Measurements from ENCODE around the gene ALG2. TPM values are rescaled to one million over a fixed set of nuclear protein-coding genes. Genes with fewer than 3 reads are reported as not detected.

ALG2 gene
- total and polyA plus RNA-seq, 2 of the 13 experiments (the other 11 are each of a cell fraction or from before 2014, with no cell fraction given) = 46.2 to 49.0 TPM

GRCh38 chr9:99266255-99267023 lies 44.7 kb upstream of the ALG2 start (continued):
- TF ChIP-seq ZNF264 (CRISPR knock-in tag; IDR thresholded peaks at IDR 0.05) (no peak), NR2C2 (CRISPR knock-in tag; IDR thresholded peaks at IDR 0.05; ENCODE audit: borderline replicate concordance) (peak; percentile 31; the same call in 1 of the 2 replicates), ZNF775 (CRISPR knock-in tag; IDR thresholded peaks at IDR 0.05; ENCODE audit: borderline replicate concordance) (no peak), ZNF777 (CRISPR knock-in tag; IDR thresholded peaks at IDR 0.05) (no peak), HNF1B (CRISPR knock-in tag; IDR thresholded peaks at IDR 0.05) (peak; percentile 67), FOXK1 (CRISPR knock-in tag; IDR thresholded peaks at IDR 0.05; ENCODE audit: borderline replicate concordance, low read depth) (peak; percentile 83; the same call in 1 of the 2 replicates), HNF4A (CRISPR knock-in tag; IDR thresholded peaks at IDR 0.05) (peak; percentile 92), HOXA3 (CRISPR knock-in tag; IDR thresholded peaks at IDR 0.05) (peak; percentile 56; the same call in 1 of the 2 replicates), ARNTL (CRISPR knock-in tag; IDR thresholded peaks at IDR 0.05) (peak; percentile 93), ZNF670 (CRISPR knock-in tag; IDR thresholded peaks at IDR 0.05; ENCODE audit: borderline replicate concordance) (no peak), HMG20B (CRISPR knock-in tag; conservative IDR thresholded peaks at IDR 0.05) (no peak), REPIN1 (CRISPR knock-in tag; IDR thresholded peaks at IDR 0.05; ENCODE audit: borderline replicate concordance, low read depth) (peak; percentile 76; the same call in 1 of the 2 replicates), CCAR2 (optimal IDR thresholded peaks at IDR 0.05; ENCODE audit: low read depth, low read length) (no peak), SOX5 (CRISPR knock-in tag; IDR thresholded peaks at IDR 0.05; ENCODE audit: borderline replicate concordance) (peak; percentile 67), PBX2 (CRISPR knock-in tag; IDR thresholded peaks at IDR 0.05) (no peak), FOXC1 (CRISPR knock-in tag; IDR thresholded peaks at IDR 0.05; ENCODE audit: borderline replicate concordance) (peak; percentile 59; the same call in 1 of the 2 replicates), HOXA7 (CRISPR knock-in tag; IDR thresholded peaks at IDR 0.05) (no peak), SOX6 (IDR thresholded peaks at IDR 0.05) (no peak), SOX6 (CRISPR knock-in tag; IDR thresholded peaks at IDR 0.05) (peak; percentile 82)
- TF ChIP-seq, protein P1, sequence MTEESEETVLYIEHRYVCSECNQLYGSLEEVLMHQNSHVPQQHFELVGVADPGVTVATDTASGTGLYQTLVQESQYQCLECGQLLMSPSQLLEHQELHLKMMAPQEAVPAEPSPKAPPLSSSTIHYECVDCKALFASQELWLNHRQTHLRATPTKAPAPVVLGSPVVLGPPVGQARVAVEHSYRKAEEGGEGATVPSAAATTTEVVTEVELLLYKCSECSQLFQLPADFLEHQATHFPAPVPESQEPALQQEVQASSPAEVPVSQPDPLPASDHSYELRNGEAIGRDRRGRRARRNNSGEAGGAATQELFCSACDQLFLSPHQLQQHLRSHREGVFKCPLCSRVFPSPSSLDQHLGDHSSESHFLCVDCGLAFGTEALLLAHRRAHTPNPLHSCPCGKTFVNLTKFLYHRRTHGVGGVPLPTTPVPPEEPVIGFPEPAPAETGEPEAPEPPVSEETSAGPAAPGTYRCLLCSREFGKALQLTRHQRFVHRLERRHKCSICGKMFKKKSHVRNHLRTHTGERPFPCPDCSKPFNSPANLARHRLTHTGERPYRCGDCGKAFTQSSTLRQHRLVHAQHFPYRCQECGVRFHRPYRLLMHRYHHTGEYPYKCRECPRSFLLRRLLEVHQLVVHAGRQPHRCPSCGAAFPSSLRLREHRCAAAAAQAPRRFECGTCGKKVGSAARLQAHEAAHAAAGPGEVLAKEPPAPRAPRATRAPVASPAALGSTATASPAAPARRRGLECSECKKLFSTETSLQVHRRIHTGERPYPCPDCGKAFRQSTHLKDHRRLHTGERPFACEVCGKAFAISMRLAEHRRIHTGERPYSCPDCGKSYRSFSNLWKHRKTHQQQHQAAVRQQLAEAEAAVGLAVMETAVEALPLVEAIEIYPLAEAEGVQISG (CRISPR knock-in tag; IDR thresholded peaks at IDR 0.05) = peak; percentile 36; the same call in 1 of the 2 replicates
- TF ChIP-seq, protein P2, sequence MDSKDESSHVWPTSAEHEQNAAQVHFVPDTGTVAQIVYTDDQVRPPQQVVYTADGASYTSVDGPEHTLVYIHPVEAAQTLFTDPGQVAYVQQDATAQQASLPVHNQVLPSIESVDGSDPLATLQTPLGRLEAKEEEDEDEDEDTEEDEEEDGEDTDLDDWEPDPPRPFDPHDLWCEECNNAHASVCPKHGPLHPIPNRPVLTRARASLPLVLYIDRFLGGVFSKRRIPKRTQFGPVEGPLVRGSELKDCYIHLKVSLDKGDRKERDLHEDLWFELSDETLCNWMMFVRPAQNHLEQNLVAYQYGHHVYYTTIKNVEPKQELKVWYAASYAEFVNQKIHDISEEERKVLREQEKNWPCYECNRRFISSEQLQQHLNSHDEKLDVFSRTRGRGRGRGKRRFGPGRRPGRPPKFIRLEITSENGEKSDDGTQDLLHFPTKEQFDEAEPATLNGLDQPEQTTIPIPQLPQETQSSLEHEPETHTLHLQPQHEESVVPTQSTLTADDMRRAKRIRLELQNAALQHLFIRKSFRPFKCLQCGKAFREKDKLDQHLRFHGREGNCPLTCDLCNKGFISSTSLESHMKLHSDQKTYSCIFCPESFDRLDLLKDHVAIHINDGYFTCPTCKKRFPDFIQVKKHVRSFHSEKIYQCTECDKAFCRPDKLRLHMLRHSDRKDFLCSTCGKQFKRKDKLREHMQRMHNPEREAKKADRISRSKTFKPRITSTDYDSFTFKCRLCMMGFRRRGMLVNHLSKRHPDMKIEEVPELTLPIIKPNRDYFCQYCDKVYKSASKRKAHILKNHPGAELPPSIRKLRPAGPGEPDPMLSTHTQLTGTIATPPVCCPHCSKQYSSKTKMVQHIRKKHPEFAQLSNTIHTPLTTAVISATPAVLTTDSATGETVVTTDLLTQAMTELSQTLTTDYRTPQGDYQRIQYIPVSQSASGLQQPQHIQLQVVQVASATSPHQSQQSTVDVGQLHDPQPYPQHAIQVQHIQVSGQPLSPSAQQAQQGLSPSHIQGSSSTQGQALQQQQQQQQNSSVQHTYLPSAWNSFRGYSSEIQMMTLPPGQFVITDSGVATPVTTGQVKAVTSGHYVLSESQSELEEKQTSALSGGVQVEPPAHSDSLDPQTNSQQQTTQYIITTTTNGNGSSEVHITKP (CRISPR knock-in tag; IDR thresholded peaks at IDR 0.05; ENCODE audit: low read depth) = peak; percentile 29; the same call in 1 of the 2 replicates

Measured in HepG2 (cell line).